GM12878 (cell line): ENCODE measurements around the gene PKN3. TPM values are rescaled to one million over a fixed set of nuclear protein-coding genes. Genes with fewer than 3 reads are reported as not detected.

Experiments used
- BACH1 ChIP-seq: fragments of 450-650 bp; IDR thresholded peaks from 2 replicates; pipeline ENCODE4 v1.6.1; 2017; ENCODE audit warnings: mild to moderate bottlenecking, borderline replicate concordance
- BHLHE40 ChIP-seq, 2 experiments: fragments of 450-650 bp in 1 of 2; IDR thresholded peaks; 2 replicates each; pipeline ENCODE4 v1.6.1; 2011 to 2017; ENCODE audit warnings: low read depth in 2 of 2, borderline replicate concordance in 1 of 2, improper control_type of control experiment in 1 of 2, low read length in 1 of 2, mild to moderate bottlenecking in 1 of 2
- CHD1 ChIP-seq: IDR thresholded peaks from 2 replicates; pipeline ENCODE4 v1.6.1; 2012; ENCODE audit warnings: low read depth, low read length, improper control_type of control experiment
- CREM ChIP-seq: IDR thresholded peaks from 2 replicates; pipeline ENCODE4 v1.6.1; 2014; ENCODE audit warnings: antibody characterized with exemption, low read depth
- ETV6 ChIP-seq, 2 experiments: fragments of 450-650 bp in 1 of 2; IDR thresholded peaks in 1 of 2; conservative IDR thresholded peaks in 1 of 2; 2 replicates each; pipeline ENCODE4 v1.6.1; 2014; ENCODE audit warnings: antibody characterized with exemption in 1 of 2, borderline replicate concordance in 1 of 2, low read depth in 1 of 2, mild to moderate bottlenecking in 1 of 2, moderate library complexity in 1 of 2
- KDM1A ChIP-seq: fragments of 200-600 bp; sonication (generic); IDR thresholded peaks from 2 replicates; pipeline ENCODE4 v1.6.1; 2016; ENCODE audit warnings: borderline replicate concordance
- MAX ChIP-seq: IDR thresholded peaks from 2 replicates; pipeline ENCODE4 v1.6.1; 2012; ENCODE audit warnings: low read depth, low read length, improper control_type of control experiment
- RELA ChIP-seq: fragments of 450-650 bp; IDR thresholded peaks from 2 replicates; pipeline ENCODE4 v1.8.0; 2014; ENCODE audit warnings: borderline replicate concordance; ENCODE audit not compliant: partially characterized antibody
- RELB ChIP-seq: fragments of 450-650 bp; IDR thresholded peaks from 2 replicates; pipeline ENCODE4 v1.6.1; 2017; ENCODE audit warnings: low read depth, mild to moderate bottlenecking, moderate library complexity
- SKIL ChIP-seq: fragments of 450-650 bp; IDR thresholded peaks from 2 replicates; pipeline ENCODE4 v1.6.1; 2017; ENCODE audit warnings: mild to moderate bottlenecking, low read depth, inconsistent platforms; ENCODE audit not compliant: poor library complexity, severe bottlenecking
- TAF1 ChIP-seq: IDR thresholded peaks from 2 replicates; pipeline ENCODE4 v1.6.1; 2011; ENCODE audit warnings: mild to moderate bottlenecking, low read depth, low read length, borderline replicate concordance
- YY1 ChIP-seq: IDR thresholded peaks from 2 replicates; pipeline ENCODE4 v1.6.1; 2011; ENCODE audit warnings: low read depth, mild to moderate bottlenecking, low read length
- ZBTB33 ChIP-seq: fragments of 450-650 bp; IDR thresholded peaks from 2 replicates; pipeline ENCODE4 v1.6.1; 2017; ENCODE audit warnings: mild to moderate bottlenecking
- ZNF274 ChIP-seq: IDR thresholded peaks from one replicate; pipeline ENCODE4 v1.8.0; 2011; ENCODE audit not compliant: insufficient read length, insufficient read depth
- polyA plus RNA-seq, 11 experiments: library from polyadenylated mRNA; depleted of rRNA in 4 of 11; unstranded in 6 of 11; stranded (reverse) in 5 of 11; fragments of >200 nt; fragmentation: Nextera tagmentation in 4 of 11; fragmentation: Illumina TruSeq in 1 of 11; extraction: Ambion mirVana in 4 of 11; extraction: Trizol in 1 of 11; gene quantifications; 1 replicate in 1 of 11; 2 replicates in 10 of 11; pipeline versions ENCODE4 v1.2.1 to v1.2.3, GENCODE V29; 2011 to 2016; ENCODE audit warnings: inconsistent platforms in 2 of 11, missing spikeins in 2 of 11, low read depth in 1 of 11
- total RNA-seq, 4 experiments: library from RNA; depleted of rRNA in 3 of 4; stranded (reverse); fragments of >200 nt in 3 of 4; fragmentation: Illumina TruSeq in 1 of 4; extraction: Trizol in 1 of 4; gene quantifications; 2 replicates each; pipeline versions ENCODE4 v1.2.1 to v1.2.3, GENCODE V29; 2013 to 2021

The PKN3 gene
- total and polyA plus RNA-seq, 10 of the 15 experiments (the other 5 are each of a cell fraction or from before 2014, with no cell fraction given) = 0.35 to 11.0 (median 3.3) TPM

GRCh38 chr9:128683340-128684064, 18.8 kb upstream of the PKN3 start (continued):
- TF ChIP-seq SKIL = peak; percentile 12
- 0 out of 2 replicates have a peak, but pooled peaks have one; percentile 22 for TF ChIP-seq BACH1
- no peak for TF ChIP-seq ETV6 (conservative IDR thresholded peaks at IDR 0.05 in 1 of 2, IDR thresholded peaks at IDR 0.05 in 1 of 2; ENCODE audit: borderline replicate concordance in 1 of 2, low read depth in 1 of 2)
- 0 out of 2 replicates have a peak, but pooled peaks have one; percentile 12 for TF ChIP-seq RELB
- TF ChIP-seq ZBTB33 = no peak
- TF ChIP-seq YY1 = peak; percentile 85
- no peak for TF ChIP-seq KDM1A
- TF ChIP-seq CREM = 0 out of 2 replicates have a peak, but pooled peaks have one; percentile 3
- TF ChIP-seq ZNF274 = no peak
- TF ChIP-seq TAF1 = peak; percentile 80
- TF ChIP-seq CHD1 = no peak
- TF ChIP-seq BHLHE40 (IDR thresholded peaks at IDR 0.05; ENCODE audit: borderline replicate concordance in 1 of 2, low read depth in 2 of 2, low read length in 1 of 2) = peak; percentile 35 to 46; a peak in 2 of 4 replicates
- no peak for TF ChIP-seq RELA
- TF ChIP-seq MAX = peak; percentile 67
- TF ChIP-seq, all 136 proteins: peak for 16
